MM.1S (cell line): ENCODE results near the gene LYSMD3.

Source experiments
- DNase-seq: peaks from one replicate; pipeline ENCODE4 v3.0.0-alpha.2; 2015
- H2AFZ ChIP-seq: fragments of 300-600 bp; sonication (generic); 2 replicates; pipeline ENCODE4 v1.6.0; 2016; ENCODE audit warnings: antibody characterized with exemption, low read length
- H3F3A ChIP-seq: fragments of 300-600 bp; sonication (generic); 2 replicates; pipeline ENCODE4 v1.6.1; 2016; ENCODE audit warnings: mild to moderate bottlenecking, antibody characterized with exemption, low read length, moderate library complexity, mixed read lengths; ENCODE audit not compliant: insufficient read depth
- H3K27ac ChIP-seq: fragments of 300-600 bp; sonication (generic); 2 replicates; pipeline ENCODE4 v1.5.1; 2016; ENCODE audit warnings: mild to moderate bottlenecking, low read length
- H3K27me3 ChIP-seq: fragments of 300-600 bp; sonication (generic); replicated peaks from 2 replicates; pipeline ENCODE4 v1.6.0; 2016; ENCODE audit warnings: low read length; ENCODE audit not compliant: insufficient read depth
- H3K36me3 ChIP-seq: fragments of 300-600 bp; sonication (generic); replicated peaks from 2 replicates; pipeline ENCODE4 v1.6.1; 2016; ENCODE audit warnings: mild to moderate bottlenecking, low read length, mixed read lengths; ENCODE audit not compliant: insufficient read depth
- H3K4me1 ChIP-seq: fragments of 300-600 bp; sonication (generic); 2 replicates; pipeline ENCODE4 v1.6.1; 2016; ENCODE audit warnings: low read length, mixed read lengths
- H3K4me2 ChIP-seq: fragments of 300-600 bp; sonication (generic); 2 replicates; pipeline ENCODE4 v1.6.0; 2016; ENCODE audit warnings: low read depth, low read length
- H3K4me3 ChIP-seq: fragments of 300-600 bp; sonication (generic); 2 replicates; pipeline ENCODE4 v1.5.1; 2016; ENCODE audit warnings: low read length, mixed read lengths
- H3K79me2 ChIP-seq: fragments of 300-600 bp; sonication (generic); 2 replicates; pipeline ENCODE4 v1.6.1; 2016; ENCODE audit warnings: mixed run types, low read length, mixed read lengths
- H3K9ac ChIP-seq: fragments of 300-600 bp; sonication (generic); 2 replicates; pipeline ENCODE4 v1.6.1; 2016; ENCODE audit warnings: low read length, mixed read lengths
- H3K9me2 ChIP-seq: fragments of 300-600 bp; sonication (generic); replicated peaks from 2 replicates; pipeline ENCODE4 v1.6.1; 2016; ENCODE audit warnings: mild to moderate bottlenecking, low read length, mixed read lengths; ENCODE audit not compliant: insufficient read depth
- H3K9me3 ChIP-seq: fragments of 300-600 bp; sonication (generic); replicated peaks from 2 replicates; pipeline ENCODE4 v1.6.1; 2016; ENCODE audit warnings: mild to moderate bottlenecking, low read length, mixed read lengths; ENCODE audit not compliant: insufficient read depth
- H4K20me1 ChIP-seq: fragments of 300-600 bp; sonication (generic); 2 replicates; pipeline ENCODE4 v1.6.1; 2016; ENCODE audit warnings: mild to moderate bottlenecking, low read length, moderate library complexity, mixed read lengths; ENCODE audit not compliant: insufficient read depth
- CTCF ChIP-seq: fragments of 300-600 bp; sonication (generic); IDR thresholded peaks from 2 replicates; pipeline ENCODE4 v1.5.1; 2016; ENCODE audit warnings: antibody characterized with exemption, low read length, mixed read lengths
- EZH2 ChIP-seq: fragments of 300-600 bp; sonication (generic); optimal IDR thresholded peaks from 2 replicates; pipeline ENCODE3; 2017; ENCODE audit warnings: low read depth, mild to moderate bottlenecking, antibody characterized with exemption, low read length, mixed read lengths
- EZH2phosphoT487 ChIP-seq: fragments of 300-600 bp; sonication (generic); IDR thresholded peaks from 2 replicates; pipeline ENCODE4 v1.6.1; 2018; ENCODE audit warnings: antibody characterized with exemption, low read length

LYSMD3 gene

GRCh38 chr5:90570034-90570433 lies 40.6 kb upstream of the LYSMD3 start:
- Histone ChIP-seq H3K9ac (no peak overlapping the region), H3K79me2 (no peaks in the 10 kb centered on the region), H3F3A (no peaks in the 10 kb centered on the region), H2AFZ (no peak overlapping the region), H3K4me2 (no peak overlapping the region), H3K9me3 (no peaks in the 10 kb centered on the region), H3K4me1 (no peaks in the 10 kb centered on the region), H3K4me3 (no peak overlapping the region), H3K36me3 (no peaks in the 10 kb centered on the region), H3K27ac (no peak overlapping the region), H3K9me2 (no peaks in the 10 kb centered on the region), H4K20me1 (no peaks in the 10 kb centered on the region), H3K27me3 (no peaks in the 10 kb centered on the region)
- no peak for TF ChIP-seq EZH2phosphoT487
- no peak for TF ChIP-seq CTCF
- no peak for DNase-seq

- Histone ChIP-seq H3K4me1 (no peaks in the 10 kb centered on the region), H4K20me1 (no peaks in the 10 kb centered on the region), H3K36me3 (no peaks in the 10 kb centered on the region), H3F3A (no peaks in the 10 kb centered on the region), H3K27me3 (no peaks in the 10 kb centered on the region), H3K9me2 (no peaks in the 10 kb centered on the region), H3K4me2 (no peak overlapping the region), H3K9ac (no peak overlapping the region), H3K79me2 (no peaks in the 10 kb centered on the region), H3K9me3 (no peaks in the 10 kb centered on the region), H3K4me3 (no peak overlapping the region), H2AFZ (no peak overlapping the region), H3K27ac (no peak overlapping the region)
- DNase-seq = peak; percentile 8
- no peak for TF ChIP-seq EZH2phosphoT487
These were observed 39.7 kb upstream of the LYSMD3 start for GRCh38 chr5:90569084-90569483.

- H3K36me3 ChIP-seq = no peaks in the 10 kb centered on the region
- H2AFZ ChIP-seq = no peak overlapping the region
- H3K4me2 ChIP-seq = no peak overlapping the region
- no peak for TF ChIP-seq CTCF
- no peak for TF ChIP-seq EZH2phosphoT487
- no peak for TF ChIP-seq EZH2
- DNase-seq = no peak
- no peaks in the 10 kb centered on the region for H4K20me1 ChIP-seq
- H3K9me2 ChIP-seq = no peaks in the 10 kb centered on the region
- H3K4me3 ChIP-seq = no peak overlapping the region
- no peaks in the 10 kb centered on the region for H3K4me1 ChIP-seq
- H3K9ac ChIP-seq = no peak overlapping the region
- H3K27ac ChIP-seq = no peak overlapping the region
- no peaks in the 10 kb centered on the region for H3K27me3 ChIP-seq
- no peaks in the 10 kb centered on the region for H3K79me2 ChIP-seq
- no peaks in the 10 kb centered on the region for H3F3A ChIP-seq
- no peaks in the 10 kb centered on the region for H3K9me3 ChIP-seq
These were observed 36.1 kb upstream of the LYSMD3 start for GRCh38 chr5:90565491-90565890.

GRCh38 chr5:90563108-90563507 lies 33.7 kb upstream of the LYSMD3 start:
- Histone ChIP-seq H3K9me3 (no peaks in the 10 kb centered on the region), H3K4me3 (no peak overlapping the region), H3K9ac (no peak overlapping the region), H3K79me2 (0 out of 2 replicates have a peak, but pooled peaks cover 3% of the 10 kb centered on the region), H2AFZ (no peak overlapping the region), H3K27ac (no peak overlapping the region), H3K36me3 (no peaks in the 10 kb centered on the region), H3K27me3 (no peaks in the 10 kb centered on the region), H3K9me2 (no peaks in the 10 kb centered on the region), H3K4me1 (peaks cover 4% of the 10 kb centered on the region; the same call in 1 of the 2 replicates), H3F3A (no peaks in the 10 kb centered on the region), H4K20me1 (no peaks in the 10 kb centered on the region), H3K4me2 (no peak overlapping the region)
- no peak for TF ChIP-seq EZH2phosphoT487
- TF ChIP-seq CTCF = no peak
- TF ChIP-seq EZH2 = no peak
- no peak for DNase-seq
